ENCODE measurements around the gene NELL1.

- TF ChIP-seq CTCF (IDR thresholded peaks at IDR 0.05; ENCODE audit: borderline replicate concordance, extremely low read depth, low read length, poor library complexity, severe bottlenecking) (no peak), EZH2 (IDR thresholded peaks at IDR 0.05; ENCODE audit: borderline replicate concordance, low read depth, low read length, severe bottlenecking) (no peak)
These were observed 792.3 kb downstream of the NELL1 start for GRCh38 chr11:21461701-21462100.
